Adipose tissue (tissue), 3 donors: ENCODE measurements around the gene FOLH1. TPM values are rescaled to one million over a fixed set of nuclear protein-coding genes. Genes with fewer than 3 reads are reported as not detected.
"Not testable (repeated sequence)": the region's sequence is repeated elsewhere in the genome, so short reads cannot be mapped to it uniquely, and the experiment has no call there.

ENCODE experiments used
- H3K27ac ChIP-seq: one replicate; pipeline ENCODE4 v1.5.1; 2013; ENCODE audit warnings: low read depth, low read length
- WGBS, 3 donors: extraction: QIAGEN DNeasy Blood & Tissue Kit; methylation state at CpG; one replicate each; pipeline ENCODE4 v1.1.7; 2013; 5-methylcytosine and 5-hydroxymethylcytosine counted together
- polyA plus RNA-seq, 3 donors: library from polyadenylated mRNA; stranded (reverse); fragments of 200-250 nt; gene quantifications; one replicate each; pipeline ENCODE4 v1.2.3, GENCODE V29; 2013
- donor health status: healthy with polysubstance abuse.
- donor health status: Bipolar disorder and iron deficiency.
- donor health status: healthy.

The FOLH1 gene
- polyA plus RNA-seq, 3 donors = 0.08 to 3.6 (median 0.82) TPM

DNA sequence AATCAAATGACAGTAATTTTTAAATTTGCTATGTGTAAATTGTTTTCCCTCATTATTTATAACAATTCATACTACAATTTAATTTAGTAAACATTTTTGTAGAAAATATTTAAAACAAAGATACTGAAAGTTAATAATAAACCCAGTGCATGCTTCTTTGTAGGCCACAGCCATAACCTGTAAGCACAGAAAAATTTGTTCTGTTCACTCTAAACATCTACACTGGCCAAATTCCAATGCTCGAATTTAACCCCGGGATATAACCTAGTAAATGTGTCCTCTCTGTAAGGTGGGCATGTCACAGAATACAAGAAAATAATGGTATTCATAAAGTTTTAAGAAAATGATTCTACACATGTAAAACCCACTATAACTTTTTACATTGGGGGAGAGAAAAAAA lies 22.2 kb downstream of the FOLH1 start:
- not testable (repeated sequence) for H3K27ac ChIP-seq
- 28 to 87% (median 82%) methylated on average over 2 of the region's 2 CpGs for WGBS, 3 donors

DNA sequence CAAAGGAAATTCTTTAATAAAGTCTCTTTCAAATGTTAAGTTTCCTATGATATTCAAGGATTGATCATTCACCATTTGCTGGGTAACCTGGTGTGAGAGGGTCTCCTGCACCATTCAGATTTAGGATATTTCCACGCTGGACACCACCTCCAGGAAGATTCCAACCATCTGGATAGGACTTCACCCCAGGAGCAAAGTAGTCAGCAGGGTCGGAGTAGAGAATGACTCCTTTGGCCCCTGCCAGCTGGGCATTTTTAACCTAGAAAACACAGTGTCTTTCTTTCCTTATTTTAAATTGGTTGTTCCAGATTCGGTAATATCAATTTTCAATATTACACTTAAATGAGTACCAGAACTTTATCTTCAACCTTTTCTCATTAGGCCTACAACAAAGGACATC lies 22.8 kb downstream of the FOLH1 start:
- not testable (repeated sequence) for H3K27ac ChIP-seq
- WGBS, 3 donors = 56 to 89% (median 88%) methylated on average over 3 of the region's 3 CpGs

DNA sequence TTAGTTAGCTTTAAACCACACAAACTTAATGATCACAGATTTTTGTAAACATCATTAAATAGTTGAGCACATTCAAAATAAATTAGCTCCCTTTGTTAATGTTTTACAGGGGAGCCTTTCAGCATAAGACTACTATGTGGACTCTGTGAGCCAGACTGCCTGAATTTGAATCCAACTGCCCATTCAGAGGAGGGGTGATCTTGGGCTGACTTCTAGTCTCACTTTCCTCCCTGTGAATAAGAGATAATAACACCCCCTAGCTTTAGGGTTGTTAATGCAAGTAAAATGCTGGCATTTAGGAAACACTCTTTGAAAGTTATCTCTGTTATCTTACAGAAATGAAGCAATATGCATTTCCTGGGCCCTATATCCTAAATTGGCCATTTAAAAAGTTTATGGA lies 23.6 kb downstream of the FOLH1 start:
- H3K27ac ChIP-seq = not testable (repeated sequence)

DNA sequence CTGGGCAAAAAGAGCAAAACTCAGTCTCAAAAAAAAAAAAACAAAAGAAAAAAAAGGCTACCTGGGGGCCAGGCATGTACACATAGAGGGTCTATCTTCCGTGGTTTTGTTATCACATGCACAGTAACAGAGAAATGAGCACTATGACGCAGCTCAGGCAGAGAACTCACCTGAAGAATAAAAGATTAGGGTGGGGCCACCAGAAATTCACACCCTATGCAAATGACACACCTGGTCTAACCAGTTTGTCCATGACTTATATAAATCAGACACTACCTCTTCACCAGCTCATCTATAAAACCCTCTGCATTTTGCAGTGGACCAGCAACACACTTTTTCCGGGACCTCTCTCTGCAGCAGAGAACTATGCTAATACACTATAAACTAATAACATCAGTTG lies 30.5 kb downstream of the FOLH1 start:
- 30 to 54% (median 52%) methylated on average over 3 of the region's 3 CpGs for WGBS, 3 donors
- H3K27ac ChIP-seq = not testable (repeated sequence)

DNA sequence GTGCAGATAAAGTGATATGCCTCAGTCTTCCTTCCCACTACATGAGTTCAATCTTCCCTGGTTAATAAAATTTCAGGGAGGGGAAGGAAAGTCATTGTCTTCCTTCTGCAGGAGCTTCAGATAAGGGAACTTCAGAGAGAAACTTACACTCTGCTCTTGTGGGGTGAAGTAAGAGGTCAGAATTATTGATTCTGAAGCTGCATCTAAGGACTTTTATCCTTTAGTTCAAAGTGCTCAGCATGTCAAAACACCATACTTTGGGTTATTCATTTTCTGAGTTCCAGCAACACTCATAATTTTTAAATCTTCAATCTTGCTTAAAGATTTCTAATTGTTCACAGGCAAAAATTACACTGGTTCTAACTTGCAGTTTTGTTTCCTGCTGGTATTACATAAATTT lies 33.0 kb downstream of the FOLH1 start:
- H3K27ac ChIP-seq = not testable (repeated sequence)

DNA sequence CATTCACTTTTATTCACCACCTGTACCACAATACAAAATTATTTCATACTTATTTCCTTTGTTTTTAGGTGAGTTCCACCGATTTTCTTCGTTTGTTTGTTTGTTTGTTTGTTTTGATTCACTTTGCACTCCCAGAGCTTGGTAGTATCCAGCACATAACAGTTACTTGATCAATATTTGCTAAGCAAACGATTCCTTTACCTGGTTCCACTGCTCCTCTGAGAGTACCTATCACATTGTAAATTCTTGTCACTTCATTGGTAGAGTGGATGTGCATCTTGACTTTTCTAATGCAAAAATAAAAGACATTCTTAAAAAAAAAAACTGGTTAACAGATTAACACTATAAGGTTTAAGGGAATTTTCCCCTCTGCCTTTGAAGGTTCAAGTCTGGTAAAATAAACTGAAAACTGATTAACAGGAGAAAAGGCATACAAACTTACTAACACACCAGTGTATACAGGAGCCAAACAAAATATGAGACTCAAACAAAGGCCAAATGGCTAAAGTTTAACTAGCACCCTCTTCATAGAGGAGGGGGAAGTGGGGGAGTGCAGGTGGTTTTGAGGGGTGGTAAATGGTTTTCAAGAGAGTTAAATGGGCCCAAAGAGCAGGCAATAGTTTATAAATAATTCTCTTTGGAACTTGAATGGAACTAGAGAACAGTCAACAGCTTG lies 33.6 kb downstream of the FOLH1 start:
- WGBS, 3 donors = 32 to 76% (median 64%) methylated on average over 2 to 3 of the region's 3 CpGs
- not testable (repeated sequence) for H3K27ac ChIP-seq

DNA sequence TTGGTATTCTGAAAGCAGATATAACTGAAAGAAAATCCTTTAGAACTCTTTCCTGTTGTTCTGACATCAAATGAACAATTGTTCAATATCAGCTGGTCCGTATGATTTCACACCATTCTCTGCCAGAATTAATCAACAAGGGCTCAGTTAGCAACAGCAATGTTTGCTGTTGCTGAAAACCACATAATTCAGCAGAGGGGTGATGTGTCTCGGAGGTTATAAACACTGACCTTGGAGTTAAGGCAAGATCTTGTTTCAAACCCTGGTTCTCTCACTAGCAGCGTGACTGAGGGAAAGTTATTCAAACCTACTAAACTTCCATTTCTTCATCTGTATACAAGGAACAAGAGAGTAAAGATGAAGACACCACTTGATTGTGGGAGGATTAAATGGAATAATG lies 36.8 kb downstream of the FOLH1 start:
- not testable (repeated sequence) for H3K27ac ChIP-seq
- 35 to 83% (median 81%) methylated on average over 3 of the region's 3 CpGs for WGBS, 3 donors

DNA sequence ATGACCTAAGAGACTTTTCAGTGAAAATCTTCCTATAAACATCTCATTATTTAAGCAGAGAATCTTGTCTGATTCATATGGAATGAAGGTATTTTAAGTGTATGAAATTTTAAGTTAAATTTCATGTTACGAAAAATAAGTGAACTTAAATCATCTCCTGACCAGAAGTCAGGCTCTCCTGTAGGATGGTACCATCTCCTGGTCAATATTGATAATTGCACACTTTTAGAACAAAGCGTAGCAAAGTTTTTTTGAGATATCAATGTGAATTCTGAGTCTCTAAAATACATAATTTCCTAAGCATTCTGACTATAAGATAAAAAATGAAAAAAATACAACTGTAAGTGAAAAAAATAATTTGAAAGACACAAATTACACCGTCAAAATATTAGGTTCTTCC lies 38.8 kb downstream of the FOLH1 start:
- H3K27ac ChIP-seq = not testable (repeated sequence)
- WGBS, 3 donors = 63 to 83% (median 81%) methylated on average over 3 of the region's 3 CpGs

DNA sequence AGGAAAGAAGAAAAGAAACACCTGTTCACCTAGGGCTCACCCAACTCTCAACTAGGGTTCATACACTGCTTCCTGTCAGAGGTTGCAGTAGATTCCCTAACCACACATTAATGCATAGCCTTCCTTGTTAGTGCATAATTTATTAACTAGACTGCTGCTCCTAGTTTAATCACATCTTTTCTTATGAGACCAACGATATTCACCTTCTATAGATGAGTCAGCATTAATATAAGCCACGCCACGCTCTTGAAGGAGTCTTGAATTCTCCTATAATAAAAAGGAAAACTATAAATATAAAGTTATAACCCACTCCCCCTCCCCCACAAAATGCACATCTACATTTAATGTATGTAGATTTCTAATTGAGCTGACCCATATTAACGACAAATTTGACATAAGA lies 39.4 kb downstream of the FOLH1 start:
- whole genome bisulfite sequencing, 3 donors = 64 to 87% (median 75%) methylated on average over 4 of the region's 4 CpGs

DNA sequence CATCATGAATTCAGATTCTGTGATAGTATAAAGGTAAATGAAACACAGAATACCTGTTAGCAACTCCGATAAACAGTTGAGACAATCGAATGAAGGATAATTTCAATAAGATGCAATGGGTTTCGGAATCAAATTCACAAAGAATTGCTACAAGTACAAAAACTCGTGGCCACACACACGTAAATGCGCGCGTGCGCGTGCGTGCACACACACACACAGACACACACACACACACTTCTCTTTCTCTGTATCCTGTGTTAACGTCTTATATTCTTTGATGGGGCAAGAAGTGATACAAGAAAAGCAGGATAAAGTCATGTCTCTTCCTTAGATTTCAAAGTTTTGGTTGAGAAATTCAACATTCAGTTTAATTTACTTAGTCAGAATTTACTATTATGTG lies 57.2 kb downstream of the FOLH1 start:
- H3K27ac ChIP-seq = no peak overlapping the region
- WGBS, 3 donors = 79 to 84% (median 82%) methylated on average over 12 of the region's 12 CpGs

More for the DNA sequence above, 39.4 kb downstream of the FOLH1 start:
- H3K27ac ChIP-seq = not testable (repeated sequence)

DNA sequence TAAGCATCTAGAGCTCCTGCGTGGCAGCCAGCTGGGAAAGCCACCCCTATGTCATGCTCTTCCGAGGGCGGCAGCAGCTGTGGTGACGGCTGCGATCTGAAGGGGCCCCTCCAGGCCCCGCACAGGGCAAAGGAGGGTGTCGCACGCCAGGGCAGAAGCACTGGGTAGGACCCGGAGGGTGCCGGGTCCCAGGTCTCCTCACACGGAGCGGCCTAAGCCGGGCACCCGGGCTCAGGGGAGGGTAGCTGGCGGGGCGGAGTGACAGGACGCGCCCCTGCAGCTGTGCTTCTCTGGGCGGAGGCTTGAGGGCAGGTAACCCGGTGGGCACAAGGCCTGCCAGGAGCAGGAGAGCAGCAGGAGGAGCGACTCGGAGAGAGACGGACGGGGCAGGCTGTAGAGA lies 106.0 kb downstream of the FOLH1 start:
- WGBS, 3 donors = 84 to 92% (median 91%) methylated on average over 19 to 24 of the region's 24 CpGs

More for the DNA sequence above, 106.0 kb downstream of the FOLH1 start:
- not testable (repeated sequence) for H3K27ac ChIP-seq

Other genes starting within 250 kb of the FOLH1 start
- not detected for gene TRIM51G, start 224.7 kb downstream of the FOLH1 start, polyA plus RNA-seq
- gene TRIM49B, start 179.8 kb downstream of the FOLH1 start, polyA plus RNA-seq = not detected
- not detected for gene TRIM64C, start 149.5 kb downstream of the FOLH1 start, polyA plus RNA-seq